Loucy (cell line): ENCODE results near the gene GUCD1.

Source experiments
- CTCF ChIP-seq: fragments of 200-600 bp; sonication (generic); conservative IDR thresholded peaks from 2 replicates; pipeline ENCODE4 v1.5.1; 2014; ENCODE audit warnings: mild to moderate bottlenecking, antibody characterized with exemption, low read length
- EZH2phosphoT487 ChIP-seq: fragments of 200-600 bp; IDR thresholded peaks from 2 replicates; pipeline ENCODE4 v1.6.1; 2018; ENCODE audit warnings: antibody characterized with exemption, mild to moderate bottlenecking, moderate library complexity, borderline replicate concordance

GRCh38 chr22:24543185-24543601 is 11.7 kb downstream of the GUCD1 start:
- no peak for TF ChIP-seq CTCF
- TF ChIP-seq EZH2phosphoT487: no peak
